B cell (primary cell): Measurements from ENCODE around the gene PLCD1. TPM values are rescaled to one million over a fixed set of nuclear protein-coding genes. Genes with fewer than 3 reads are reported as not detected.

Experiments
- ATAC-seq: fragments of 200-7000 bp; cut with Tn5 transposase; one replicate; pipeline ENCODE4 v1.10.0; 2021; ENCODE audit warnings: low read depth, mild to moderate bottlenecking, moderate number of reproducible peaks, moderate library complexity
- CTCF ChIA-PET: fragments of 350-600 bp; sonication (Branson Sonifier 250); formaldehyde crosslinking; loops from one replicate; lab custom pipeline; 2021; ENCODE audit warnings: antibody characterized with exemption, inconsistent platforms; lab: Charles Lee
- POLR2A ChIA-PET: fragments of 350-600 bp; sonication (Branson Sonifier 250); formaldehyde crosslinking; loops from one replicate; lab custom pipeline; 2021; ENCODE audit warnings: antibody characterized with exemption; lab: Charles Lee
- DNase-seq: peaks from one replicate; pipeline ENCODE4 v3.0.0; 2013
- H2AFZ ChIP-seq: 2 replicates; pipeline ENCODE4 v1.6.1; 2012; ENCODE audit warnings: mild to moderate bottlenecking, low read depth, low read length; ENCODE audit not compliant: insufficient read depth, poor library complexity, severe bottlenecking
- H3K27ac ChIP-seq, 2 donors: 1 replicate in 1 of 2; 2 replicates in 1 of 2; pipeline ENCODE4 v1.5.1; 2012 to 2013; ENCODE audit warnings: low read length in 2 of 2, mild to moderate bottlenecking in 2 of 2, moderate library complexity in 1 of 2
- H3K27me3 ChIP-seq, 4 experiments: fragments of 200-600 bp in 1 of 4; sonication (generic) in 1 of 4; replicated peaks in 1 of 4; 1 replicate in 2 of 4; 2 replicates in 2 of 4; pipeline versions ENCODE4 v1.6.1 to v1.7.0; 2013 to 2016; ENCODE audit warnings: low read length in 3 of 4, mild to moderate bottlenecking in 2 of 4, mixed read lengths in 1 of 4, moderate library complexity in 1 of 4; ENCODE audit not compliant: insufficient read depth in 4 of 4, control insufficient read depth in 3 of 4; ENCODE audit errors: control extremely low read depth in 1 of 4
- H3K36me3 ChIP-seq, 2 experiments: replicated peaks in 1 of 2; 1 replicate in 1 of 2; 2 replicates in 1 of 2; pipeline versions ENCODE4 v1.6.1 to v1.7.1; 2013; ENCODE audit warnings: low read length in 1 of 2; ENCODE audit not compliant: insufficient read depth in 2 of 2, control insufficient read depth in 1 of 2; ENCODE audit errors: control extremely low read depth in 1 of 2, extremely low read depth in 1 of 2
- H3K4me1 ChIP-seq, 2 donors: fragments of 200-600 bp in 1 of 2; sonication (generic) in 1 of 2; 1 replicate in 1 of 2; 2 replicates in 1 of 2; pipeline versions ENCODE4 v1.5.1 to v1.6.1; 2013 to 2017; ENCODE audit warnings: low read length in 2 of 2; ENCODE audit not compliant: control insufficient read depth in 2 of 2, insufficient read depth in 2 of 2
- H3K4me2 ChIP-seq: replicated peaks from 2 replicates; pipeline ENCODE3; 2012; ENCODE audit warnings: mild to moderate bottlenecking, low read depth, low read length; ENCODE audit not compliant: poor library complexity, severe bottlenecking
- H3K4me3 ChIP-seq, 5 experiments: fragments of 200-600 bp in 1 of 5; sonication (generic) in 1 of 5; 1 replicate in 3 of 5; 2 replicates in 2 of 5; pipeline versions ENCODE4 v1.5.1 to v1.7.0; 2011 to 2016; ENCODE audit warnings: low read length in 4 of 5, mild to moderate bottlenecking in 4 of 5, low read depth in 2 of 5, control low read depth in 1 of 5, moderate library complexity in 1 of 5; ENCODE audit not compliant: insufficient read depth in 1 of 5; ENCODE audit errors: control extremely low read depth in 1 of 5, extremely low read depth in 1 of 5
- H3K79me2 ChIP-seq: fragments of 200-600 bp; sonication (generic); one replicate; pipeline ENCODE4 v1.6.0; 2016; ENCODE audit warnings: low read length; ENCODE audit not compliant: control insufficient read depth, insufficient read depth
- H3K9ac ChIP-seq: fragments of 200-600 bp; sonication (generic); 2 replicates; pipeline ENCODE4 v1.6.1; 2017; ENCODE audit warnings: mild to moderate bottlenecking, low read length, moderate library complexity
- H3K9me3 ChIP-seq, 3 donors: one replicate each; pipeline versions ENCODE4 v1.6.1 to v1.7.1; 2013; ENCODE audit warnings: low read length in 2 of 3; ENCODE audit not compliant: control insufficient read depth in 2 of 3, insufficient read depth in 1 of 3; ENCODE audit errors: control extremely low read depth in 1 of 3
- H4K20me1 ChIP-seq: 2 replicates; pipeline ENCODE4 v1.6.0; 2012; ENCODE audit warnings: mild to moderate bottlenecking, low read length; ENCODE audit not compliant: insufficient read depth, control insufficient read depth, poor library complexity, severe bottlenecking
- H3K27ac Mint-ChIP-seq: one replicate; pipeline ENCODE4 v1.8.0; 2021; ENCODE audit warnings: mixed read lengths
- H3K27me3 Mint-ChIP-seq: one replicate; pipeline ENCODE4 v1.8.0; 2021; ENCODE audit warnings: mixed read lengths
- H3K4me1 Mint-ChIP-seq: one replicate; pipeline ENCODE4 v1.8.0; 2021; ENCODE audit warnings: mixed read lengths
- H3K4me3 Mint-ChIP-seq: one replicate; pipeline ENCODE4 v1.8.0; 2021; ENCODE audit warnings: mixed read lengths
- H3K9me3 Mint-ChIP-seq: one replicate; pipeline ENCODE4 v1.8.0; 2022; ENCODE audit warnings: mixed read lengths; ENCODE audit not compliant: insufficient read depth
- EZH2 ChIP-seq: IDR thresholded peaks from 2 replicates; pipeline ENCODE4 v1.6.1; 2012; ENCODE audit warnings: borderline replicate concordance, low read depth, mild to moderate bottlenecking, moderate library complexity, low read length; ENCODE audit not compliant: insufficient read depth, poor library complexity, severe bottlenecking
- WGBS: methylation state at CpG from one replicate; pipeline ENCODE4 v1.1.5; 2013; ENCODE audit warnings: missing lambda C conversion rate; ENCODE audit not compliant: insufficient coverage; 5-methylcytosine and 5-hydroxymethylcytosine counted together
- intact Hi-C: fragments of 100-400 bp; cut with micrococcal nuclease; formaldehyde crosslinking; loops from one replicate; pipeline ENCODE4 v1.10.0; 2022
- polyA plus RNA-seq: library from polyadenylated mRNA; depleted of rRNA; stranded (reverse); fragments of >200 nt; gene quantifications from 2 replicates; pipeline ENCODE4 v1.2.3, GENCODE V29; 2012
- total RNA-seq, 2 donors: library from RNA; stranded (reverse); fragments of 120-200 nt in 1 of 2; gene quantifications; 1 replicate in 1 of 2; 2 replicates in 1 of 2; pipeline versions ENCODE4 v1.2.3 to v1.2.4, GENCODE V29; 2013 to 2022
- TF ChIP-seq, protein P1 (sequence below): fragments of 200-600 bp; IDR thresholded peaks from one replicate; pipeline ENCODE4 v1.8.0; 2022; ENCODE audit warnings: antibody characterized with exemption, mild to moderate bottlenecking

PLCD1 gene
- total and polyA plus RNA-seq, 2 donors (not counting 1 experiment from before 2014, with no cell fraction given), result 5.8 to 10.1 TPM

DNA sequence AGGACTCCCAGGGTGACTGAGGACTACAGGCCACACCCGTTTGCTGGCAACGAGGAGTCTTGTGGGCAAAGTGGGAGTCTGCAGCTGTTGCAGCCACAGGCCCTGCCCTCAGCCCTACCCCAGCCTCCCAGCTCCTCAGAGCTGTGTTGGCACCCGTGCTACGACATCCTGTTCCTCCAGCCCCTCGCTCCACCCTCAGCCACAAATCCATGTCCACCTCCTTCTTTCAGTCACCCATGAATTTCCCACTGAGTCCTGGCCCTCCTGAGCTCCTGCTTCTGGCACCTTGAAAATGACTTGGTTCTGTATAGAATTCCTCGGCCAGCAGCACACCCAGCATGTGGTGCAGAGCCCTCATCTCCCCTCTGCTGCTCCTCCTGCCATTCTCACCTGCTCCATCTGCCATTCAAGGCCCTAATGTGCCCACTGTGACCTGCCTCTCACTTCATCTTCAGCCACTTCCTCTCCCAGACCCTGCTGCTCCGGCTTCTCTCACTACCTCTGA, 59.8 kb downstream of the PLCD1 start:
- ChIA-PET CTCF (interaction anchor here (3.2 kb wide), 1 partner anchor 11 kb away, joined by 12 read pairs; no protein-coding TSS in a partner anchor), POLR2A (no interaction called here)
- no peak overlapping the region for H3K27ac ChIP-seq
- DNase-seq, result no peak
- H3K4me1 Mint-ChIP-seq, result no peaks in the 10 kb centered on the region
- no peak overlapping the region for H3K4me3 Mint-ChIP-seq
- H3K4me3 ChIP-seq, result no peak overlapping the region
- no peak for ATAC-seq
- H3K27ac Mint-ChIP-seq, result no peak overlapping the region
- no peaks in the 10 kb centered on the region for H3K9me3 Mint-ChIP-seq
- no peak overlapping the region for H2AFZ ChIP-seq
- no peaks in the 10 kb centered on the region for H3K27me3 ChIP-seq
- H3K4me1 ChIP-seq, result no peaks in the 10 kb centered on the region
- no peak for TF ChIP-seq EZH2
- TF ChIP-seq, protein P1, sequence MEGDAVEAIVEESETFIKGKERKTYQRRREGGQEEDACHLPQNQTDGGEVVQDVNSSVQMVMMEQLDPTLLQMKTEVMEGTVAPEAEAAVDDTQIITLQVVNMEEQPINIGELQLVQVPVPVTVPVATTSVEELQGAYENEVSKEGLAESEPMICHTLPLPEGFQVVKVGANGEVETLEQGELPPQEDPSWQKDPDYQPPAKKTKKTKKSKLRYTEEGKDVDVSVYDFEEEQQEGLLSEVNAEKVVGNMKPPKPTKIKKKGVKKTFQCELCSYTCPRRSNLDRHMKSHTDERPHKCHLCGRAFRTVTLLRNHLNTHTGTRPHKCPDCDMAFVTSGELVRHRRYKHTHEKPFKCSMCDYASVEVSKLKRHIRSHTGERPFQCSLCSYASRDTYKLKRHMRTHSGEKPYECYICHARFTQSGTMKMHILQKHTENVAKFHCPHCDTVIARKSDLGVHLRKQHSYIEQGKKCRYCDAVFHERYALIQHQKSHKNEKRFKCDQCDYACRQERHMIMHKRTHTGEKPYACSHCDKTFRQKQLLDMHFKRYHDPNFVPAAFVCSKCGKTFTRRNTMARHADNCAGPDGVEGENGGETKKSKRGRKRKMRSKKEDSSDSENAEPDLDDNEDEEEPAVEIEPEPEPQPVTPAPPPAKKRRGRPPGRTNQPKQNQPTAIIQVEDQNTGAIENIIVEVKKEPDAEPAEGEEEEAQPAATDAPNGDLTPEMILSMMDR, result no peak
- no peaks in the 10 kb centered on the region for H3K9me3 ChIP-seq
- no peak overlapping the region for H3K9ac ChIP-seq
- 73% methylated on average over 7 of the region's 7 CpGs for WGBS
- no peaks in the 10 kb centered on the region for H3K36me3 ChIP-seq
- H4K20me1 ChIP-seq, result no peaks in the 10 kb centered on the region
- intact Hi-C loops, result loop anchor here (5.0 to 10.0 kb wide), 2 partner anchors 112 to 1245 kb away; no protein-coding TSS in a partner anchor
- H3K79me2 ChIP-seq, result no peaks in the 10 kb centered on the region
- no peak overlapping the region for H3K4me2 ChIP-seq
- peaks cover 13% of the 10 kb centered on the region for H3K27me3 Mint-ChIP-seq

DNA sequence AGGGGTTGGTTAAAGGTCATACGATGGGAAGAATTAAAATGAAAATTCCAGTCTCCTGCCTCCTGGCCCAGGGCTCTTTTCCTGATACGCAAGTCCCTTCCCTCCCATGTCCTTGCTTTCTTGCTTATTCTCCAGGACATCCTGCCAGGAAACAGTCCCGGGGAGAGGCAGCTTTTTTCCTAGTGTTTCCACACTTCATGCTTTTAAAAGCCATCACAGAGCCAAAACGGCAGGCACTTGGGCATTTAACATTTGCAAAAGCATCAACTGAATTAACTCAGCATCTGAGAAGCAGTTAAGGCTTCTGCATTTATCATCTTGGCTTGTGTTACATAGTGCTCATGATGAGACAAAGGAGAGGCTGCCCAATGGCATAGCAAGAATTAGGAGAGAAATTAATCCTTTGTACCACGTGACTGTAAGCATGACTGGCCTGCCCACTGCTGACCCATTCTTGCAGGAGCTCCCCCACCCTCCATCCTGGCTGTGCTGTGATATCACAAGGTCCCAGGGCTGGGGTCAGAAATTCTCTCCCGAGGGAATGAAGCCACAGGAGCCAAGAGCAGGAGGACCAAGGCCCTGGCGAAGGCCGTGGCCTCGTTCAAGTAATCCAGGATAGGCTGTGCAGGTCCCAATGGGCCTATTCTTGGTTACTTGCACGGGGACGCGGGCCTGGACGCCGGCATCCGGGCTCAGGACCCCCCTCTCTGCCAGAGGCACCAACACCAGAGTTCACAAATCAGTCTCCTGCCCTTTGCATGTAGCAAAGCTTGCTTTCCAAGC, 60.4 kb downstream of the PLCD1 start:
- Mint-ChIP-seq H3K27me3 (peaks cover 13% of the 10 kb centered on the region), H3K4me3 (no peak overlapping the region), H3K27ac (no peak overlapping the region), H3K4me1 (no peaks in the 10 kb centered on the region), H3K9me3 (no peaks in the 10 kb centered on the region)
- H3K4me2 ChIP-seq, result no peak overlapping the region
- H4K20me1 ChIP-seq, result no peaks in the 10 kb centered on the region
- H3K27ac ChIP-seq, result no peak overlapping the region
- TF ChIP-seq, protein P1, result no peak
- TF ChIP-seq EZH2, result no peak
- DNase-seq (no peak), ATAC-seq (no peak)
- no peaks in the 10 kb centered on the region for H3K36me3 ChIP-seq
- no peak overlapping the region for H2AFZ ChIP-seq
- WGBS, result 92% methylated on average over 15 of the region's 15 CpGs
- no peaks in the 10 kb centered on the region for H3K4me1 ChIP-seq
- POLR2A ChIA-PET, result no interaction called here
- no peaks in the 10 kb centered on the region for H3K27me3 ChIP-seq
- no peak overlapping the region for H3K4me3 ChIP-seq
- CTCF ChIA-PET, result interaction anchor here (0.8 to 3.2 kb wide), 5 partner anchors 9 to 528 kb away, joined by 3 to 12 read pairs (median 4); partner anchors contain the start of gene EXOG
- intact Hi-C loops, result loop anchor here (5.0 to 10.0 kb wide), 2 partner anchors 112 to 1244 kb away; no protein-coding TSS in a partner anchor
- no peaks in the 10 kb centered on the region for H3K9me3 ChIP-seq
- H3K9ac ChIP-seq, result no peak overlapping the region
- no peaks in the 10 kb centered on the region for H3K79me2 ChIP-seq
